Lung (tissue), 12 donors: ENCODE measurements around the gene KLHL9. TPM values are rescaled to one million over a fixed set of nuclear protein-coding genes. Genes with fewer than 3 reads are reported as not detected.
A peak's percentile ranks its signal among the peaks of the same experiment; 100 is the strongest.

Source experiments
- ATAC-seq: fragments of 200-7000 bp; cut with Tn5 transposase; one replicate; pipeline ENCODE4 v1.9.1; 2020; ENCODE audit warnings: moderate number of reproducible peaks; ENCODE audit not compliant: insufficient read depth, low FRiP score
- DNase-seq, 3 donors: peaks; one replicate each; pipeline ENCODE4 v3.0.0-alpha.2; 2013 to 2017
- H3K27ac ChIP-seq, 2 donors: one replicate each; pipeline ENCODE4 v1.5.1; 2013; ENCODE audit warnings: mild to moderate bottlenecking in 2 of 2, moderate library complexity in 2 of 2, control low read depth in 1 of 2, inconsistent platforms in 1 of 2, low read depth in 1 of 2, low read length in 1 of 2
- H3K27me3 ChIP-seq, 3 donors: one replicate each; pipeline ENCODE4 v1.5.1; 2013; ENCODE audit warnings: low read length in 2 of 3; ENCODE audit not compliant: control insufficient read depth in 3 of 3, insufficient read depth in 3 of 3
- H3K36me3 ChIP-seq, 4 donors: one replicate each; pipeline ENCODE4 v1.5.1; 2013; ENCODE audit warnings: low read length in 4 of 4, mild to moderate bottlenecking in 1 of 4, moderate library complexity in 1 of 4; ENCODE audit not compliant: control insufficient read depth in 4 of 4, insufficient read depth in 4 of 4
- H3K4me1 ChIP-seq, 5 donors: one replicate each; pipeline ENCODE4 v1.5.1; 2013; ENCODE audit warnings: low read length in 5 of 5, mild to moderate bottlenecking in 2 of 5, moderate library complexity in 1 of 5; ENCODE audit not compliant: control insufficient read depth in 5 of 5, insufficient read depth in 5 of 5
- H3K4me3 ChIP-seq: one replicate; pipeline ENCODE4 v1.5.1; 2013; ENCODE audit warnings: mild to moderate bottlenecking, control low read depth, moderate library complexity
- H3K9ac ChIP-seq, 2 donors: one replicate each; pipeline ENCODE4 v1.5.1; 2013; ENCODE audit warnings: low read length in 2 of 2, control low read depth in 1 of 2; ENCODE audit not compliant: insufficient read depth in 1 of 2
- H3K9me3 ChIP-seq, 4 donors: one replicate each; pipeline ENCODE4 v1.5.1; 2013; ENCODE audit warnings: low read length in 3 of 4, mild to moderate bottlenecking in 1 of 4, moderate library complexity in 1 of 4; ENCODE audit not compliant: control insufficient read depth in 4 of 4, insufficient read depth in 3 of 4
- WGBS, 2 donors: extraction: QIAGEN DNeasy Blood & Tissue Kit; methylation state at CpG; one replicate each; pipeline ENCODE4 v1.1.7; 2013; 5-methylcytosine and 5-hydroxymethylcytosine counted together
- polyA plus RNA-seq, 2 donors: library from polyadenylated mRNA; stranded (reverse); fragments of 200-250 nt; gene quantifications; one replicate each; pipeline ENCODE4 v1.2.1, GENCODE V29; 2013
- total RNA-seq, 2 donors: library from RNA; depleted of rRNA in 1 of 2; stranded (reverse); fragments of >200 nt in 1 of 2; gene quantifications; one replicate each; pipeline ENCODE4 v1.2.1, GENCODE V29; 2014 to 2021
- TF ChIP-seq, protein P1 (sequence below): IDR thresholded peaks from 2 replicates; pipeline ENCODE4 v1.5.1; 2012; ENCODE audit warnings: mild to moderate bottlenecking; ENCODE audit errors: control extremely low read depth, extremely low read depth
- donor health status: control.
- donor health status: control.
- donor health status: Bipolar disorder and iron deficiency.
- donor health status: healthy.
- donor health status: DM: yes; HTN: yes; CAD: no.

The KLHL9 gene
- total and polyA plus RNA-seq, 4 donors = 6.5 to 39.0 (median 15.7) TPM

- Histone ChIP-seq H3K36me3 (peaks cover 4 to 5% (median 4%) of the 10 kb centered on the region in 4 donors), H3K9ac (no peak overlapping the region), H3K9me3 (no peaks in the 10 kb centered on the region), H3K27me3 (peaks cover 0 to 3% (median 0%) of the 10 kb centered on the region in 3 donors), H3K27ac (no peak overlapping the region), H3K4me3 (no peak overlapping the region), H3K4me1 (peaks cover 0 to 11% (median 0%) of the 10 kb centered on the region in 5 donors)
- WGBS, 2 donors = 20 to 25% methylated on average over 7 of the region's 7 CpGs
- DNase-seq (peak; percentile 37 to 69 (median 67)), ATAC-seq (peak; percentile 66)
- TF ChIP-seq, protein P1, sequence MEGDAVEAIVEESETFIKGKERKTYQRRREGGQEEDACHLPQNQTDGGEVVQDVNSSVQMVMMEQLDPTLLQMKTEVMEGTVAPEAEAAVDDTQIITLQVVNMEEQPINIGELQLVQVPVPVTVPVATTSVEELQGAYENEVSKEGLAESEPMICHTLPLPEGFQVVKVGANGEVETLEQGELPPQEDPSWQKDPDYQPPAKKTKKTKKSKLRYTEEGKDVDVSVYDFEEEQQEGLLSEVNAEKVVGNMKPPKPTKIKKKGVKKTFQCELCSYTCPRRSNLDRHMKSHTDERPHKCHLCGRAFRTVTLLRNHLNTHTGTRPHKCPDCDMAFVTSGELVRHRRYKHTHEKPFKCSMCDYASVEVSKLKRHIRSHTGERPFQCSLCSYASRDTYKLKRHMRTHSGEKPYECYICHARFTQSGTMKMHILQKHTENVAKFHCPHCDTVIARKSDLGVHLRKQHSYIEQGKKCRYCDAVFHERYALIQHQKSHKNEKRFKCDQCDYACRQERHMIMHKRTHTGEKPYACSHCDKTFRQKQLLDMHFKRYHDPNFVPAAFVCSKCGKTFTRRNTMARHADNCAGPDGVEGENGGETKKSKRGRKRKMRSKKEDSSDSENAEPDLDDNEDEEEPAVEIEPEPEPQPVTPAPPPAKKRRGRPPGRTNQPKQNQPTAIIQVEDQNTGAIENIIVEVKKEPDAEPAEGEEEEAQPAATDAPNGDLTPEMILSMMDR = peak; percentile 41
Measured at GRCh38 chr9:21317956-21318923, 17.0 kb downstream of the KLHL9 start.

DNA sequence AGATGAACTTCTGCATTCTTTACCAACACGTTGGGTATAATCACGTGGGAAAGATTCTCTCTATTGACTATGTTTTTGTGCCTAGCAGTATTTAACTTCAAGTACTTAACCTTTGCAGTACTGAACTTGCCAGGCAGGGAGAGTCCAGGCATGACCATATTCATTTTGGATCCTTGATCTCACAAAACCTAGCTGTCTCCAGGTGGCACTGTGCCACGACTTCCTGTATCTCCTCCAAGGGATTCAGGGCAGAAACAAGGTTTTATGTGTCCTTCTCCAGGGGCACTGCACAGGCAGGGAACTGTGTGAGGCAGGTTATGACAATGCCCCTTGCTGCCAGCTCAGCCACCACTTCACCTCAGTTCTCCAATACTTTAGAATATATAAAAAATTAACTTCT, 18.3 kb downstream of the KLHL9 start:
- WGBS, 2 donors = 25 to 30% methylated on average over 3 of the region's 3 CpGs

DNA sequence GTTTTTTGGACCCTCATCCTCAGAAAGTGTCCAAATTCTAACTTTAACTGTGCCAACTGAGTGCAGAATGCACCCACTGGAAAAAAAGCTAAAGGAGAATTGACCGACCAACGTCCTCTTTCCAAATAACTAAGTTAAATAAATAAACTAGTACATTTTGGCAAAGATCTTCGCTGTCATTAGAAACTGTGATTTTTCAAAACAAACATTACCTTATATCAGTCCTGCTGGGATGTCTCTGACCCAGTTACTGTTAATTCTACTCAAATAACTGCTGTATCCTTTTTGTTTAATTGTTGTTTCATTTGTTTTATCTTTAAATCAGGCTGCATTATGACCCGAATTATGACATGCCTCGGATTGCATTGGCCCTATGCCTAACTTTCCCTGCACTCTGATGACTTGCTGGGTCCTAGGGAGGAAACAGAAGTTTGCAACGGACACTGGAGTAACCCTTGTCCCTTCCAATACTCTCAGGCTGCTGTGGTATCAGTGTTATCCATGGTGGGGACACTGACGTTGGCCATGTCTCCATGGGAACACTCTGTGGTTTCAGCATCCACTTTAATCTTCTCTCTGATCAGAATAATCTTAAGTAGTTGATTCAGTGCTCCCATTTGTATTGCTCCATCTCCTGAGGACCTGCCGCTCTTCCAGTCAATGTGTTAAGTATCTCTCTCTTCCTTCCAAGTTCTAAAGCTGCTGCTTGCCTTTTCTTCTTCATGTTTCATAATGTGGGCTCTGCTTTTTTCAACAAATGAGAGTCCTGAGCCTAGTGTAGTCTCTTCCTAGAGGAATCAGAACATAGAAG, 19.0 kb downstream of the KLHL9 start:
- Histone ChIP-seq H3K36me3 (no peaks in the 10 kb centered on the region), H3K9me3 (no peaks in the 10 kb centered on the region), H3K27me3 (peaks cover 0 to 3% (median 0%) of the 10 kb centered on the region in 3 donors), H3K4me3 (no peak overlapping the region), H3K9ac (no peak overlapping the region), H3K4me1 (peaks cover 0 to 11% (median 0%) of the 10 kb centered on the region in 5 donors), H3K27ac (no peak overlapping the region)
- DNase-seq (peak; percentile 33 to 69 (median 62)), ATAC-seq (no peak)
- TF ChIP-seq, protein P1 = no peak
- WGBS, 2 donors = 37 to 56% methylated on average over 8 of the region's 8 CpGs

More for the DNA sequence above, 18.3 kb downstream of the KLHL9 start:
- ATAC-seq (no peak), DNase-seq (no peak)
- TF ChIP-seq, protein P1 = no peak
- Histone ChIP-seq H3K4me1 (peaks cover 0 to 11% (median 0%) of the 10 kb centered on the region in 5 donors), H3K9ac (no peak overlapping the region), H3K27ac (no peak overlapping the region), H3K36me3 (peaks cover 0 to 3% (median under 1%) of the 10 kb centered on the region in 4 donors), H3K27me3 (peaks cover 0 to 3% (median 0%) of the 10 kb centered on the region in 3 donors), H3K4me3 (no peak overlapping the region), H3K9me3 (no peaks in the 10 kb centered on the region)
